HepG2 (cell line): ENCODE measurements around the gene BDH2. TPM values are rescaled to one million over a fixed set of nuclear protein-coding genes. Genes with fewer than 3 reads are reported as not detected.

ENCODE experiments used
- ATF1 ChIP-seq: IDR thresholded peaks from 2 replicates; pipeline ENCODE4 v1.6.1; 2016; ENCODE audit warnings: mild to moderate bottlenecking, control low read depth
- DDIT3 ChIP-seq: sonication (generic); formaldehyde crosslinking; IDR thresholded peaks from 2 replicates; pipeline ENCODE4 v1.4.0; 2020; ENCODE audit warnings: mild to moderate bottlenecking, missing genetic modification reagents
- EHMT2 ChIP-seq: fragments of 200-600 bp; sonication (generic); IDR thresholded peaks from 2 replicates; pipeline ENCODE4 v1.7.0; 2017; ENCODE audit warnings: antibody characterized with exemption, low read depth, low read length, borderline replicate concordance
- GABPB1 ChIP-seq: IDR thresholded peaks from 2 replicates; pipeline ENCODE4 v1.6.1; 2016; ENCODE audit warnings: mild to moderate bottlenecking, missing genetic modification reagents, moderate library complexity, missing compliant biosample characterization
- HES4 ChIP-seq: sonication (generic); formaldehyde crosslinking; IDR thresholded peaks from 2 replicates; pipeline ENCODE4 v1.9.0; 2021; ENCODE audit warnings: mild to moderate bottlenecking, missing genetic modification reagents, borderline replicate concordance
- HOXA9 ChIP-seq: sonication (generic); formaldehyde crosslinking; IDR thresholded peaks from 2 replicates; pipeline ENCODE4 v1.8.1; 2022; ENCODE audit warnings: missing genetic modification reagents, mild to moderate bottlenecking, moderate library complexity, borderline replicate concordance
- MBD4 ChIP-seq: IDR thresholded peaks from 2 replicates; pipeline ENCODE4 v1.6.1; 2012; ENCODE audit warnings: low read length, inconsistent platforms, borderline replicate concordance
- MEIS2 ChIP-seq: sonication (generic); formaldehyde crosslinking; IDR thresholded peaks from 2 replicates; pipeline ENCODE4 v1.9.0; 2021; ENCODE audit warnings: mild to moderate bottlenecking, missing genetic modification reagents
- MTERF4 ChIP-seq: sonication (generic); formaldehyde crosslinking; IDR thresholded peaks from 2 replicates; pipeline ENCODE4 v1.8.0; 2023; ENCODE audit warnings: mild to moderate bottlenecking, missing genetic modification reagents
- MYNN ChIP-seq: sonication (generic); formaldehyde crosslinking; IDR thresholded peaks from 2 replicates; pipeline ENCODE4 v1.4.0; 2020; ENCODE audit warnings: mild to moderate bottlenecking, low read depth, missing genetic modification reagents
- PAF1 ChIP-seq: IDR thresholded peaks from 2 replicates; pipeline ENCODE4 v1.6.1; 2016; ENCODE audit warnings: missing genetic modification reagents, missing compliant biosample characterization
- RBM22 ChIP-seq: fragments of 200-400 bp; formaldehyde crosslinking; optimal IDR thresholded peaks from 2 replicates; pipeline ENCODE3; 2017; ENCODE audit warnings: mild to moderate bottlenecking, low read length, moderate library complexity
- RNF219 ChIP-seq: sonication (generic); formaldehyde crosslinking; IDR thresholded peaks from 2 replicates; pipeline ENCODE4 v1.5.0; 2020; ENCODE audit warnings: mild to moderate bottlenecking, missing genetic modification reagents
- SMAD9 ChIP-seq: sonication (generic); formaldehyde crosslinking; IDR thresholded peaks from 2 replicates; pipeline ENCODE4 v1.5.1; 2020; ENCODE audit warnings: mild to moderate bottlenecking, missing genetic modification reagents
- TARDBP ChIP-seq: sonication (generic); formaldehyde crosslinking; IDR thresholded peaks from 2 replicates; pipeline ENCODE4 v1.8.0; 2022; ENCODE audit warnings: mild to moderate bottlenecking, missing genetic modification reagents
- WIZ ChIP-seq: sonication (generic); formaldehyde crosslinking; IDR thresholded peaks from 2 replicates; pipeline ENCODE4 v1.5.1; 2020; ENCODE audit warnings: mild to moderate bottlenecking, missing genetic modification reagents
- ZMYM2 ChIP-seq: sonication (generic); formaldehyde crosslinking; IDR thresholded peaks from 2 replicates; pipeline ENCODE4 v1.8.0; 2022; ENCODE audit warnings: mild to moderate bottlenecking, missing genetic modification reagents
- ZNF18 ChIP-seq: sonication (generic); formaldehyde crosslinking; IDR thresholded peaks from 2 replicates; pipeline ENCODE4 v1.8.0; 2022; ENCODE audit warnings: mild to moderate bottlenecking, missing genetic modification reagents; ENCODE audit not compliant: insufficient replicate concordance
- ZNF224 ChIP-seq: sonication (generic); formaldehyde crosslinking; IDR thresholded peaks from 2 replicates; pipeline ENCODE4 v1.5.0; 2020; ENCODE audit warnings: mild to moderate bottlenecking, missing genetic modification reagents
- ZNF441 ChIP-seq: sonication (generic); formaldehyde crosslinking; IDR thresholded peaks from 2 replicates; pipeline ENCODE4 v1.7.0; 2021; ENCODE audit warnings: missing genetic modification reagents, borderline replicate concordance
- ZNF580 ChIP-seq: IDR thresholded peaks from 2 replicates; pipeline ENCODE4 v1.6.1; 2016; ENCODE audit warnings: low read depth, borderline replicate concordance
- ZNF878 ChIP-seq: sonication (generic); formaldehyde crosslinking; IDR thresholded peaks from 2 replicates; pipeline ENCODE4 v1.8.1; 2023; ENCODE audit warnings: mild to moderate bottlenecking, missing genetic modification reagents, moderate library complexity
- polyA plus RNA-seq, 8 experiments: library from polyadenylated mRNA; depleted of rRNA in 3 of 8; stranded (reverse) in 7 of 8; unstranded in 1 of 8; fragments of >200 nt; fragmentation: Illumina TruSeq in 4 of 8; extraction: Trizol in 4 of 8; gene quantifications; 2 replicates each; pipeline versions ENCODE4 v1.2.1 to v1.2.3, GENCODE V29; 2011 to 2016; ENCODE audit warnings: low read depth in 4 of 8, missing spikeins in 1 of 8, mixed read lengths in 1 of 8; ENCODE audit not compliant: insufficient read depth in 1 of 8
- total RNA-seq, 5 experiments: library from RNA; depleted of rRNA; stranded (reverse); fragments of >200 nt; fragmentation: Illumina TruSeq; extraction: Trizol; gene quantifications; 2 replicates each; pipeline ENCODE4 v1.2.3, GENCODE V29; 2016; ENCODE audit warnings: low read depth in 1 of 5

Gene BDH2
- total and polyA plus RNA-seq, 2 of the 13 experiments (the other 11 are each of a cell fraction or from before 2014, with no cell fraction given), result 34.8 to 46.2 TPM

- TF ChIP-seq PAF1 (CRISPR knock-in tag) (no peak), ATF1 (CRISPR knock-in tag) (0 out of 2 replicates have a peak, but pooled peaks have one; percentile 26), MYNN (no peak), WIZ (CRISPR knock-in tag) (0 out of 2 replicates have a peak, but pooled peaks have one; percentile 13), GABPB1 (CRISPR knock-in tag) (0 out of 2 replicates have a peak, but pooled peaks have one; percentile 30), RBM22 (no peak), MEIS2 (CRISPR knock-in tag) (no peak), EHMT2 (0 out of 2 replicates have a peak, but pooled peaks have one; percentile 81), TARDBP (CRISPR knock-in tag) (no peak), ZMYM2 (CRISPR knock-in tag) (peak; percentile 93), ZNF580 (CRISPR knock-in tag) (0 out of 2 replicates have a peak, but pooled peaks have one; percentile 18), ZNF18 (CRISPR knock-in tag) (no peak), HOXA9 (CRISPR knock-in tag) (no peak), ZNF441 (CRISPR knock-in tag) (no peak), MBD4 (no peak), HES4 (CRISPR knock-in tag) (no peak), MTERF4 (CRISPR knock-in tag) (0 out of 2 replicates have a peak, but pooled peaks have one; percentile 37), SMAD9 (CRISPR knock-in tag) (no peak), ZNF878 (CRISPR knock-in tag) (0 out of 2 replicates have a peak, but pooled peaks have one; percentile 8), ZNF224 (CRISPR knock-in tag) (no peak), DDIT3 (CRISPR knock-in tag) (no peak), RNF219 (CRISPR knock-in tag) (no peak)
These were observed 24.7 kb downstream of the BDH2 start (continued) for GRCh38 chr4:103074744-103075434.
